ENCODE results near the gene TRIM17. TPM values are rescaled to one million over a fixed set of nuclear protein-coding genes. Genes with fewer than 3 reads are reported as not detected.

TRIM17 gene
- total and polyA plus RNA-seq, 9 of the 15 experiments (the other 6 are each of a cell fraction or from before 2014, with no cell fraction given), result not detected

GRCh38 chr1:228420968-228421826, 4.5 kb upstream of the TRIM17 start (continued):
- TF ChIP-seq, protein P1, sequence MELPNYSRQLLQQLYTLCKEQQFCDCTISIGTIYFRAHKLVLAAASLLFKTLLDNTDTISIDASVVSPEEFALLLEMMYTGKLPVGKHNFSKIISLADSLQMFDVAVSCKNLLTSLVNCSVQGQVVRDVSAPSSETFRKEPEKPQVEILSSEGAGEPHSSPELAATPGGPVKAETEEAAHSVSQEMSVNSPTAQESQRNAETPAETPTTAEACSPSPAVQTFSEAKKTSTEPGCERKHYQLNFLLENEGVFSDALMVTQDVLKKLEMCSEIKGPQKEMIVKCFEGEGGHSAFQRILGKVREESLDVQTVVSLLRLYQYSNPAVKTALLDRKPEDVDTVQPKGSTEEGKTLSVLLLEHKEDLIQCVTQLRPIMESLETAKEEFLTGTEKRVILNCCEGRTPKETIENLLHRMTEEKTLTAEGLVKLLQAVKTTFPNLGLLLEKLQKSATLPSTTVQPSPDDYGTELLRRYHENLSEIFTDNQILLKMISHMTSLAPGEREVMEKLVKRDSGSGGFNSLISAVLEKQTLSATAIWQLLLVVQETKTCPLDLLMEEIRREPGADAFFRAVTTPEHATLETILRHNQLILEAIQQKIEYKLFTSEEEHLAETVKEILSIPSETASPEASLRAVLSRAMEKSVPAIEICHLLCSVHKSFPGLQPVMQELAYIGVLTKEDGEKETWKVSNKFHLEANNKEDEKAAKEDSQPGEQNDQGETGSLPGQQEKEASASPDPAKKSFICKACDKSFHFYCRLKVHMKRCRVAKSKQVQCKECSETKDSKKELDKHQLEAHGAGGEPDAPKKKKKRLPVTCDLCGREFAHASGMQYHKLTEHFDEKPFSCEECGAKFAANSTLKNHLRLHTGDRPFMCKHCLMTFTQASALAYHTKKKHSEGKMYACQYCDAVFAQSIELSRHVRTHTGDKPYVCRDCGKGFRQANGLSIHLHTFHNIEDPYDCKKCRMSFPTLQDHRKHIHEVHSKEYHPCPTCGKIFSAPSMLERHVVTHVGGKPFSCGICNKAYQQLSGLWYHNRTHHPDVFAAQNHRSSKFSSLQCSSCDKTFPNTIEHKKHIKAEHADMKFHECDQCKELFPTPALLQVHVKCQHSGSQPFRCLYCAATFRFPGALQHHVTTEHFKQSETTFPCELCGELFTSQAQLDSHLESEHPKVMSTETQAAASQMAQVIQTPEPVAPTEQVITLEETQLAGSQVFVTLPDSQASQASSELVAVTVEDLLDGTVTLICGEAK (IDR thresholded peaks at IDR 0.05), result no peak; the same call in 1 of the 2 replicates
- TF ChIP-seq, protein P1 (CRISPR knock-in tag; IDR thresholded peaks at IDR 0.05), result no peak
- no peak for TF ChIP-seq CEBPG (CRISPR knock-in tag; IDR thresholded peaks at IDR 0.05)
- TF ChIP-seq CEBPG (tag; conservative IDR thresholded peaks at IDR 0.05 in 1 of 2, IDR thresholded peaks at IDR 0.05 in 1 of 2), result no peak
- TF ChIP-seq RNF219 (CRISPR knock-in tag; IDR thresholded peaks at IDR 0.05), result no peak
- peak; percentile 64; the same call in 1 of the 2 replicates for TF ChIP-seq ZNF668 (CRISPR knock-in tag; IDR thresholded peaks at IDR 0.05)
- no peak for TF ChIP-seq E2F4 (CRISPR knock-in tag; IDR thresholded peaks at IDR 0.05; ENCODE audit: low read depth)
- no peak for TF ChIP-seq USF1 (CRISPR knock-in tag; IDR thresholded peaks at IDR 0.05)
- no peak for TF ChIP-seq CHD1 (IDR thresholded peaks at IDR 0.05; ENCODE audit: low read length)
- no peak for TF ChIP-seq JUNB (CRISPR knock-in tag; conservative IDR thresholded peaks at IDR 0.05)
- TF ChIP-seq BRCA1 (IDR thresholded peaks at IDR 0.05), result no peak
- no peak for TF ChIP-seq BRCA1 (CRISPR knock-in tag; IDR thresholded peaks at IDR 0.05)
- TF ChIP-seq TAF9B (IDR thresholded peaks at IDR 0.05; ENCODE audit: partially characterized antibody), result no peak
- peak; percentile 30; the same call in 1 of the 2 replicates for TF ChIP-seq ZBED1 (IDR thresholded peaks at IDR 0.05)
- no peak for TF ChIP-seq TCF7 (IDR thresholded peaks at IDR 0.05; ENCODE audit: borderline replicate concordance)

Measured in K562 (cell line).